ENCODE results near the gene WDR70.

WDR70 gene

DNA sequence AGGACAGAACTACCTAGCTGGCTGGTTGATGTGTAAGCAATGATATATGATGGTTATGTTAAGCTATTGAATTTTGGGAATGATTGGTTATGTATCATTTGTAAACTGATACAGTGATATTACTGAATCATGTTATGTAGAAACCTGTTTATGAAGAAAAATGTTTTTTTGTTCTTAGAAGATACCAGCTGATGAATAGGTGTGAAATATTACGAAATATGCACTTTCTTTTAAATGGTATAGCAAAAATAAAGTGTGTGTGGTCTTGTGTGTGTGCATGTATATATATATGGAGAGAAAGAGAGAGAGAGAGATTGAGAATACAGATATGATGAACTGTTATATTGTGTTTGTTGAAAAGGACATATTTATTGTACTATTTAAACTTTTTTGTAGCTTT is 164.1 kb downstream of the WDR70 start:
- Histone ChIP-seq H3K9ac (ENCODE audit: low read depth in 1 of 2, low read length in 2 of 2) (no peak overlapping the region), H3K4me1 (ENCODE audit: control insufficient read depth in 2 of 2, insufficient read depth in 2 of 2, low read length in 2 of 2) (no peaks in the 10 kb centered on the region), H3K27me3 (ENCODE audit: control insufficient read depth in 2 of 2, insufficient read depth in 2 of 2, low read length in 2 of 2) (no peaks in the 10 kb centered on the region), H3K27ac (ENCODE audit: low read depth in 2 of 2, low read length in 2 of 2) (no peak overlapping the region), H3K36me3 (ENCODE audit: control insufficient read depth in 2 of 2, insufficient read depth in 2 of 2, low read length in 2 of 2) (no peaks in the 10 kb centered on the region), H3K9me3 (ENCODE audit: control insufficient read depth in 2 of 2, low read length in 2 of 2) (no peaks in the 10 kb centered on the region), H3K4me3 (ENCODE audit: low read length in 2 of 2) (no peak overlapping the region)

DNA sequence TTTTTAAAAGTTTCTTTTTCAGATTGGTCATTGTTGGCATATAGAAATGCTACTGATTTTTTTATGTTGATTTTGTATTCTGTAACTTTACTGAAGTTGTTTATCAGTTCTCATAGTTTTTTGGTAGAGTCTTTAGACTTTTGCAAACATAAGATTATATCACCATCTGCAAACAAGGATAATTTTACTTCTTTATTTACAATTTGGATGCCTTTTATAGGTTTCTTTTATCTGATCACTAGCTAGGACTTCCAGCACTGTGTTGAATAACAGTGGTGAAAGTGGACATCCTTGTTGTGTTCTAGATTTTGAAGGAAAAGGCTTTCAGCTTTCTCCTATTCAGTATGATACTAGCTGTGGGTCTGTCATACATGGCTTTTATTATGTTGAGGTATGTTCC is 170.3 kb downstream of the WDR70 start:
- Histone ChIP-seq H3K27me3 (ENCODE audit: control insufficient read depth in 2 of 2, insufficient read depth in 2 of 2, low read length in 2 of 2) (no peaks in the 10 kb centered on the region), H3K9ac (ENCODE audit: low read depth in 1 of 2, low read length in 2 of 2) (no peak overlapping the region), H3K27ac (ENCODE audit: low read depth in 2 of 2, low read length in 2 of 2) (no peak overlapping the region), H3K9me3 (ENCODE audit: control insufficient read depth in 2 of 2, low read length in 2 of 2) (no peaks in the 10 kb centered on the region), H3K4me3 (ENCODE audit: low read length in 2 of 2) (no peak overlapping the region), H3K4me1 (ENCODE audit: control insufficient read depth in 2 of 2, insufficient read depth in 2 of 2, low read length in 2 of 2) (peaks cover 0 to 6% of the 10 kb centered on the region in 2 donors), H3K36me3 (ENCODE audit: control insufficient read depth in 2 of 2, insufficient read depth in 2 of 2, low read length in 2 of 2) (no peaks in the 10 kb centered on the region)

DNA sequence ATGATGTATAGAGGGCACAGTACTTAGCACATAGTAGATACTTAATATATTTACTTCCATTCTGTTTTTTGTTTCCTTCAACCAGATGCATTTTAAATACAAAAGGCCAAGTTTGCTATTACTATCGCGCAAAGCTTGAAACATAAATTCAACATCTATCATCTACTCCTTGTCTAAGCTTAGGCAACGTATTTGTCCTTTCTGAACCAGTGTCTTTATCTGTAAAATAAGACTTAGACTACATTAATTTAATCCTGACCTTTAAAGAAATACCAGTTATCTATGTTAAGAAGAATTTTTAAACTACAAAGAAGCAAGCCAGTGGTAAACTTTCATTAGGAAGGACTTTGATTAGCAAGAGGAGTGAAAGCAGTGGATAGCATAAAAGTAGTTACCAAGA is 173.0 kb downstream of the WDR70 start:
- no peak overlapping the region for H3K9ac ChIP-seq (ENCODE audit: low read depth in 1 of 2, low read length in 2 of 2)
- no peaks in the 10 kb centered on the region for H3K9me3 ChIP-seq (ENCODE audit: control insufficient read depth in 2 of 2, low read length in 2 of 2)
- H3K27ac ChIP-seq (ENCODE audit: low read depth in 2 of 2, low read length in 2 of 2), result no peak overlapping the region

DNA sequence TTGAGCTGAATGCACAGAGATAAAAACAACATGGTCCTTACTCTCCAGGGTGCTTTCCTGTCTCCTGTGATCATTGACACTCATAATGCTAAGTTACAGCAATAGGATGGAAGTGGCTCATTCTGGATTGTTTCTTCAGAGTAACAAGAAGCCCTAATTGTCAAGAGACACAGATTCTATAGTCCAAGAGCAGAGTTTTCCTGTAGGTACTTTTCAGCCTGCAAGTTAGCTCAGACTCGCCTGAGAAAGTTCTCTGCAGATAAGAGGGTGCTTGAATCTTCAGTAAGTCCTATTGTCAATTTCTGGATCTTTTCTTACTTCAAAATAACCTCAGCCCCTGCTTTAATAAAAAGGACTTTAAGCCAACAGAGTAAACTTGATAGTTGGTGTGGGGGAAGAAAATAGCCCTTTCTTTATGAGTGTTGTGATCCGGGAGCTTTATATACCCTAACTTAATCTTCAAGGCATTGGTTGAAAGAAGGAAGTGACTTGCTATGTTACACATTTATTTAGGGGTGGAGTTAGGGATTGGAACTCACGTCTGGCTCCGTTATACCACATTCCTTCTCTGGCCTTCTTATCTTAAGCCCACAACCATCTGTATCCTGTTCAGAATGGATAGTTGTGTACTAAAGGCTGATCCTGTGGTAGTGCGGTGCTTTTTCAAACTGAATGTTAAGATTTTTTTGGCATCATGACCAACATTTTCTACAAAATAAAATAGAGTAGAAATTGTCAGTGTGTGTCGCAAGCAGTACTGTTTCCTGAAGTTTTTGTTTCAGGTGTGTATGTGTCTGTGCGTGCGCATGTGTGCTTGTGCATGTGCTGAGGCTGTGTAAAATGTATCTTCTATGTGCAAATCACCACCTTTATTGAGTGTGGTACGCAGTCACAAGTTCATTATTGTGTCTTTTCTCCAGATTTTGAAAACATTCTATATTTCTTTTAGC is 173.9 kb downstream of the WDR70 start:
- Histone ChIP-seq H3K9ac (ENCODE audit: low read depth in 1 of 2, low read length in 2 of 2) (no peak overlapping the region), H3K9me3 (ENCODE audit: control insufficient read depth in 2 of 2, low read length in 2 of 2) (no peaks in the 10 kb centered on the region), H3K27ac (ENCODE audit: low read depth in 2 of 2, low read length in 2 of 2) (no peak overlapping the region), H3K27me3 (ENCODE audit: control insufficient read depth in 2 of 2, insufficient read depth in 2 of 2, low read length in 2 of 2) (no peaks in the 10 kb centered on the region), H3K4me3 (ENCODE audit: low read length in 2 of 2) (no peak overlapping the region), H3K4me1 (ENCODE audit: control insufficient read depth in 2 of 2, insufficient read depth in 2 of 2, low read length in 2 of 2) (peaks cover 0 to 6% of the 10 kb centered on the region in 2 donors), H3K36me3 (ENCODE audit: control insufficient read depth in 2 of 2, insufficient read depth in 2 of 2, low read length in 2 of 2) (no peaks in the 10 kb centered on the region)

More for the DNA sequence above, 173.0 kb downstream of the WDR70 start:
- Histone ChIP-seq H3K4me1 (ENCODE audit: control insufficient read depth in 2 of 2, insufficient read depth in 2 of 2, low read length in 2 of 2) (peaks cover 0 to 6% of the 10 kb centered on the region in 2 donors), H3K36me3 (ENCODE audit: control insufficient read depth in 2 of 2, insufficient read depth in 2 of 2, low read length in 2 of 2) (no peaks in the 10 kb centered on the region), H3K27me3 (ENCODE audit: control insufficient read depth in 2 of 2, insufficient read depth in 2 of 2, low read length in 2 of 2) (no peaks in the 10 kb centered on the region), H3K4me3 (ENCODE audit: low read length in 2 of 2) (no peak overlapping the region)

DNA sequence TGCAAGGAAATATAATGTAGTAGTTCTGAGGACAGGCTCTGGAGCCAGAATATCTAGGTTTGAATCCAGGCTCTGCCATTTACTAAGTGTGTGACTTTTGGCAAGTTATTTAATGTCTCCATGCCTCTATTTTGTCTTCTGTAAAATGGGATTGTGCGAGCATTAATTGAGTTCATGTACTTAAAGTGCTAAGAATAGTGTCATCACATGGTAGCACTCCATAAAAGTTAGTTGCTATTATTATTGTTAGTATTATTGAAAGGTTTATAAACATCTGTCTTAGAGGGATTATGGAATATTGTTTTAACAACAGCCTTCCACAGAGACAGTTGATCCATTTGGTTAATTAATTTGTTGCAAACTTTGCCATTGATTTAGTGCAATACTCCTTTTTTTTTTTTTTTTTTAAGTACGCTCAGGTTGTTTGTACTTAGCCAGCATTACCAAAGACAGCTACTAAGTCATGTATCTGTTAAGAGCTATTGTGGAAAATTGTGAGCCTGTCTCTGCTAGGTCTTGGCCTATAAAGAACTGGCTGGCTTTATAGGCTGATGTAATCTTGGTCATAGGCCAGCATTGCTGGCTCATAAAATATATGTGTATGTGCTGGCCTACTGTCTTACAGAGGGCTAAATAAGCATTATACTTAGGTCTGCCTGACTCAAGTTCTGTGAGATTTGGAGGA is 174.7 kb downstream of the WDR70 start:
- Histone ChIP-seq H3K27me3 (ENCODE audit: control insufficient read depth in 2 of 2, insufficient read depth in 2 of 2, low read length in 2 of 2) (no peaks in the 10 kb centered on the region), H3K27ac (ENCODE audit: low read depth in 2 of 2, low read length in 2 of 2) (no peak overlapping the region), H3K9me3 (ENCODE audit: control insufficient read depth in 2 of 2, low read length in 2 of 2) (no peaks in the 10 kb centered on the region), H3K4me1 (ENCODE audit: control insufficient read depth in 2 of 2, insufficient read depth in 2 of 2, low read length in 2 of 2) (peaks cover 0 to 6% of the 10 kb centered on the region in 2 donors), H3K36me3 (ENCODE audit: control insufficient read depth in 2 of 2, insufficient read depth in 2 of 2, low read length in 2 of 2) (no peaks in the 10 kb centered on the region), H3K9ac (ENCODE audit: low read depth in 1 of 2, low read length in 2 of 2) (no peak overlapping the region), H3K4me3 (ENCODE audit: low read length in 2 of 2) (no peak overlapping the region)

DNA sequence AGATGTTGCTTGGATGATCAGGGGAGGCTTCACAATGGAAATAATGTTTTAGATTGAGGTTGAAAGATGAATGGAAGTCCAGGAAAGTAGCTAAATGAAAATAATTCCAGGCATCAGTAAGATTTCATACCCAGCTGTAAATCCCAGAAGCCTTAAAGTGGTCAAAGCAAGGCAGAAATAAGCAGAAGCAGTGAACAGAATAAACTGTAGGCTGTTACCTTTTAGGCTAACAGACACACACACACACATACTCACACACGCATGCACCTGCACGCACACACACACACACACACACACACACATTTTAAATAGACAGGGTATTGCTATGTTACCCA is 175.3 kb downstream of the WDR70 start:
- Histone ChIP-seq H3K4me1 (ENCODE audit: control insufficient read depth in 2 of 2, insufficient read depth in 2 of 2, low read length in 2 of 2) (peaks cover 0 to 6% of the 10 kb centered on the region in 2 donors), H3K36me3 (ENCODE audit: control insufficient read depth in 2 of 2, insufficient read depth in 2 of 2, low read length in 2 of 2) (no peaks in the 10 kb centered on the region), H3K27me3 (ENCODE audit: control insufficient read depth in 2 of 2, insufficient read depth in 2 of 2, low read length in 2 of 2) (no peaks in the 10 kb centered on the region), H3K27ac (ENCODE audit: low read depth in 2 of 2, low read length in 2 of 2) (no peak overlapping the region), H3K4me3 (ENCODE audit: low read length in 2 of 2) (no peak overlapping the region), H3K9ac (ENCODE audit: low read depth in 1 of 2, low read length in 2 of 2) (no peak overlapping the region), H3K9me3 (ENCODE audit: control insufficient read depth in 2 of 2, low read length in 2 of 2) (no peaks in the 10 kb centered on the region)

DNA sequence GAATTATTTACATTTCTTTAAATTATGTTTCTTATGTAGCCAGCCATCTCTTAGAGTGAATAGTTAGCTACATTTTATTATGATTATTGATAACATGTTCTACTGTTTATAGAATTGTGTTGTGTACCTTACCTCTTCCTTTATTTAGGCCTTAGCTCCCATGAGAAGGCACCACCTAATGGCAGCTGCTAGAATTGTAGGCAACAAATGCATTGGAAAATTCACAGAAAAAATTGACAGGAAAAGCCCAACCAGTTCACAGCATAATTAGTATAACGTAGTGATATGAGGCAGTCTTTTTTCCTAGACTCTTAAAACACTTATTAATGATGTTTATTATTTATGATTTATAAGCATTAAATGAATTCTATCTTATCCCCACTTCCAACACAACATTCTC is 175.8 kb downstream of the WDR70 start:
- Histone ChIP-seq H3K4me1 (ENCODE audit: control insufficient read depth in 2 of 2, insufficient read depth in 2 of 2, low read length in 2 of 2) (peaks cover 0 to 6% of the 10 kb centered on the region in 2 donors), H3K27me3 (ENCODE audit: control insufficient read depth in 2 of 2, insufficient read depth in 2 of 2, low read length in 2 of 2) (no peaks in the 10 kb centered on the region), H3K27ac (ENCODE audit: low read depth in 2 of 2, low read length in 2 of 2) (no peak overlapping the region), H3K4me3 (ENCODE audit: low read length in 2 of 2) (no peak overlapping the region), H3K9ac (ENCODE audit: low read depth in 1 of 2, low read length in 2 of 2) (no peak overlapping the region), H3K36me3 (ENCODE audit: control insufficient read depth in 2 of 2, insufficient read depth in 2 of 2, low read length in 2 of 2) (no peaks in the 10 kb centered on the region), H3K9me3 (ENCODE audit: control insufficient read depth in 2 of 2, low read length in 2 of 2) (no peaks in the 10 kb centered on the region)

DNA sequence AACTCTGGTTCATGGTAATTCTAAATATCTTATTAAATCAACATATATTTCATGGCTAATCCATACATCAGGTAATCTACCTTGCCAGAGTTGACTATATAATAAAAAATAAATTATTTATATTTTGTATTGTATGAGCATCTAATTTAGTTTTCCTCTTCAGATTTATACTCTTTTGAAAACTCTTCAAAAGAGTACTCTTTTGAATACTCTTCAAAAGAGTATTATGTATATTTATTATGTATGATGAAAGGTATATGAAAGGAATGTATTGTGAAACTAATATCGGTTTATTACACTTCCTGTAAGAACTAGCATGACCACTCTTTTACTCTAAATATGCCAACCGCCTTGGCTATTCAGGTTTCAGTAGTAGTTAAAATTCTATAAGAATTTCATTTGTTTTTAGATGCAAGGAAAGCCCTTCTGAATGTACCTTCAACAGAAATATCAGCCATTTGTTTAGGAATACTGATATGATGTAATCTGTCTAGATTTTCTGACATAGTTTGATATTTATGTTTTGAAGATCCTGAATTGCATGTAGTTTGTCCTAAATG is 178.7 kb downstream of the WDR70 start:
- Histone ChIP-seq H3K27me3 (ENCODE audit: control insufficient read depth in 2 of 2, insufficient read depth in 2 of 2, low read length in 2 of 2) (no peaks in the 10 kb centered on the region), H3K9me3 (ENCODE audit: control insufficient read depth in 2 of 2, low read length in 2 of 2) (no peaks in the 10 kb centered on the region), H3K27ac (ENCODE audit: low read depth in 2 of 2, low read length in 2 of 2) (no peak overlapping the region), H3K36me3 (ENCODE audit: control insufficient read depth in 2 of 2, insufficient read depth in 2 of 2, low read length in 2 of 2) (no peaks in the 10 kb centered on the region), H3K4me1 (ENCODE audit: control insufficient read depth in 2 of 2, insufficient read depth in 2 of 2, low read length in 2 of 2) (peaks cover 0 to 6% of the 10 kb centered on the region in 2 donors), H3K4me3 (ENCODE audit: low read length in 2 of 2) (no peak overlapping the region), H3K9ac (ENCODE audit: low read depth in 1 of 2, low read length in 2 of 2) (no peak overlapping the region)

DNA sequence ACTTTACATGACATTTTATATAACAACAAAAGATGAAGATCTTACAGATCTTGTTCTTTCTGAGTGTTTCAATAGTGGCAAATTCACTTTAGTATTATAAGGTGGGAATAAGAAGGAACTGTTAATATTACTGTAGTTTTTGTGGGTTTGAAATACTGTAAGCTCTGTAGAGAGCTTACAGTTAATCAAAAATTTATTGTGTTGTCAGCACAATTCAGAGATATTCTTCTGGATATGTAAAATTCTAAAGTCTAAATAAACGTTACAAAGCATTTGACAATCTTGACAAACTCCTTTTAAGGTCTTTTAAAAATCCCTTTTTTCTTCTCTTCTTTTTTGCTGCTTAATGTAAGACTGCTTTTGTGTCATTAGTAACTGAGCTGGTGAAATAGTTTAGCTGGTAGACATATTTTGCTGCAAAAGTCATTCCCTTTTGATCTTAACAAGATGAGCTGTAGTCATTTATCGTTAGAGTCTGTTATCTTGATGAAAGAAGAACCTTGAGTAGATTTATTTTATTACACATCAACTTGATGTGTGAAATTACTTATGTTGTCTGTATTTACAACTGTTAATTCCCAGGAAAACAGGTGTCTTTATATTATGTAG is 186.0 kb downstream of the WDR70 start:
- no peaks in the 10 kb centered on the region for H3K36me3 ChIP-seq (ENCODE audit: control insufficient read depth in 2 of 2, insufficient read depth in 2 of 2, low read length in 2 of 2)
- no peak overlapping the region for H3K4me3 ChIP-seq (ENCODE audit: low read length in 2 of 2)
- no peaks in the 10 kb centered on the region for H3K9me3 ChIP-seq (ENCODE audit: control insufficient read depth in 2 of 2, low read length in 2 of 2)
- H3K4me1 ChIP-seq (ENCODE audit: control insufficient read depth in 2 of 2, insufficient read depth in 2 of 2, low read length in 2 of 2), result peaks cover 2 to 13% of the 10 kb centered on the region in 2 donors
- H3K9ac ChIP-seq (ENCODE audit: low read depth in 1 of 2, low read length in 2 of 2), result no peak overlapping the region
- H3K27ac ChIP-seq (ENCODE audit: low read depth in 2 of 2, low read length in 2 of 2), result no peak overlapping the region
- no peaks in the 10 kb centered on the region for H3K27me3 ChIP-seq (ENCODE audit: control insufficient read depth in 2 of 2, insufficient read depth in 2 of 2, low read length in 2 of 2)

DNA sequence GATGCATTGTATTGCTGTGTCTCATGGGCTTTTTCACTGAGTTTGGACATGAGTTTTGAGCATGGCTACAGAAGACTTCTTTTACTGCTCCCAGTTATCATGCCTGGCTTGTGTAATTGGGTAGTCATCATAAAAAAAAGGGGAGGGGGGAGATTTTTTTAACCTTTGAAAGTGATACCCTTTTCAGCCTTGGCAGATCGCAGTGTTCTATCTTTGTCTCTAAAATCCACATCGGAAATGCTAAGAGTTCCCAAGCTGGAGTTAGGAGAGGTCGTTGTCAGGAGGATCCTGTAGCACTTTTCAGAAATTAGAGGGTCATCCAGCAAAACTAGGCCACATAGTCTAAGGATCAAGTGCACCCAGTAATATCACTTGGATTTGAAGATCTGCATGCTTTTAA is 188.4 kb downstream of the WDR70 start:
- H3K27ac ChIP-seq (ENCODE audit: low read depth in 2 of 2, low read length in 2 of 2), result no peak overlapping the region
- no peaks in the 10 kb centered on the region for H3K27me3 ChIP-seq (ENCODE audit: control insufficient read depth in 2 of 2, insufficient read depth in 2 of 2, low read length in 2 of 2)
- no peak overlapping the region for H3K4me3 ChIP-seq (ENCODE audit: low read length in 2 of 2)
- H3K9ac ChIP-seq (ENCODE audit: low read depth in 1 of 2, low read length in 2 of 2), result no peak overlapping the region
- no peaks in the 10 kb centered on the region for H3K36me3 ChIP-seq (ENCODE audit: control insufficient read depth in 2 of 2, insufficient read depth in 2 of 2, low read length in 2 of 2)
- H3K4me1 ChIP-seq (ENCODE audit: control insufficient read depth in 2 of 2, insufficient read depth in 2 of 2, low read length in 2 of 2), result peaks cover 2 to 13% of the 10 kb centered on the region in 2 donors
- no peaks in the 10 kb centered on the region for H3K9me3 ChIP-seq (ENCODE audit: control insufficient read depth in 2 of 2, low read length in 2 of 2)

Data from mucosa of rectum (tissue), 2 donors.